Spleen (tissue), 7 donors: ENCODE data around the gene MAST4.

Source experiments
- CTCF ChIP-seq, 11 experiments: fragments of 200-600 bp in 7 of 11; fragments of 450-650 bp in 4 of 11; sonication (generic) in 4 of 11; IDR thresholded peaks in 8 of 11; conservative IDR thresholded peaks in 3 of 11; 1 replicate in 7 of 11; 2 replicates in 4 of 11; pipeline versions ENCODE4 v1.4.0 to v1.8.0; 2016 to 2021; ENCODE audit warnings: antibody characterized with exemption in 11 of 11, inconsistent platforms in 4 of 11, mild to moderate bottlenecking in 1 of 11
- POLR2AphosphoS5 ChIP-seq, 3 donors: sonication (generic); formaldehyde crosslinking; IDR thresholded peaks; one replicate each; pipeline ENCODE4 v1.5.1; 2017; ENCODE audit warnings: antibody characterized with exemption in 3 of 3
- donor health status: DM: no; HTN: no; CAD: no; lungs with moderate emphysema.
- donor health status: DM: no; HTN: no; CAD: no.
- donor health status: DM: no; HTN: no; CAD: no.

GRCh38 chr5:66737096-66737495 lies 140.9 kb downstream of the MAST4 start:
- TF ChIP-seq CTCF (IDR thresholded peaks at IDR 0.05 in 8 of 11, conservative IDR thresholded peaks at IDR 0.05 in 3 of 11), result no peak
- no peak for TF ChIP-seq POLR2AphosphoS5 (IDR thresholded peaks at IDR 0.05)
